HEK293 (cell line): Measurements from ENCODE around the gene ADGRL1.

Experiments used
- BCL11A ChIP-seq: fragments of 450-650 bp; formaldehyde crosslinking; IDR thresholded peaks from 2 replicates; pipeline ENCODE4 v1.5.1; 2016; ENCODE audit warnings: low read depth, missing biosample characterization, missing genetic modification characterization
- BCL11B ChIP-seq: fragments of 450-650 bp; formaldehyde crosslinking; IDR thresholded peaks from 2 replicates; pipeline ENCODE4 v1.5.1; 2016; ENCODE audit warnings: low read depth, missing biosample characterization, missing genetic modification characterization
- GLIS2 ChIP-seq: fragments of 450-650 bp; formaldehyde crosslinking; IDR thresholded peaks from 2 replicates; pipeline ENCODE4 v1.5.1; 2016; ENCODE audit warnings: missing biosample characterization, missing genetic modification characterization
- HOXC10 ChIP-seq: sonication (generic); formaldehyde crosslinking; IDR thresholded peaks from 2 replicates; pipeline ENCODE4 v1.8.1; 2023; ENCODE audit warnings: mild to moderate bottlenecking, missing genetic modification reagents
- HOXD13 ChIP-seq: sonication (generic); formaldehyde crosslinking; IDR thresholded peaks from 2 replicates; pipeline ENCODE4 v1.8.0; 2022; ENCODE audit warnings: missing genetic modification reagents, borderline replicate concordance
- INSM2 ChIP-seq: fragments of 450-650 bp; formaldehyde crosslinking; IDR thresholded peaks from 2 replicates; pipeline ENCODE4 v1.5.1; 2016; ENCODE audit warnings: missing biosample characterization, missing genetic modification characterization
- KLF17 ChIP-seq: fragments of 450-650 bp; formaldehyde crosslinking; IDR thresholded peaks from 2 replicates; pipeline ENCODE4 v1.5.1; 2016; ENCODE audit warnings: missing biosample characterization, missing genetic modification characterization
- OVOL3 ChIP-seq: fragments of 450-650 bp; formaldehyde crosslinking; IDR thresholded peaks from 2 replicates; pipeline ENCODE4 v1.5.1; 2016; ENCODE audit warnings: missing biosample characterization, missing genetic modification characterization
- PRDM2 ChIP-seq: fragments of 450-650 bp; formaldehyde crosslinking; IDR thresholded peaks from 2 replicates; pipeline ENCODE4 v1.5.1; 2016; ENCODE audit warnings: missing biosample characterization, missing genetic modification characterization, borderline replicate concordance
- SP3 ChIP-seq: fragments of 450-650 bp; formaldehyde crosslinking; IDR thresholded peaks from 2 replicates; pipeline ENCODE4 v1.5.1; 2016; ENCODE audit warnings: missing biosample characterization, missing genetic modification characterization
- TRIM28 ChIP-seq: IDR thresholded peaks from 2 replicates; pipeline ENCODE4 v1.6.1; 2011; ENCODE audit warnings: low read length, control low read depth, borderline replicate concordance
- YY1 ChIP-seq: fragments of 450-650 bp; formaldehyde crosslinking; IDR thresholded peaks from 2 replicates; pipeline ENCODE4 v1.5.1; 2018; ENCODE audit warnings: missing biosample characterization, missing genetic modification characterization
- ZNF146 ChIP-seq: fragments of 450-650 bp; formaldehyde crosslinking; IDR thresholded peaks from 2 replicates; pipeline ENCODE4 v1.5.1; 2016; ENCODE audit warnings: missing biosample characterization, missing genetic modification characterization
- ZNF148 ChIP-seq: fragments of 450-650 bp; formaldehyde crosslinking; IDR thresholded peaks from 2 replicates; pipeline ENCODE4 v1.5.0; 2017; ENCODE audit warnings: missing biosample characterization, missing genetic modification characterization, borderline replicate concordance
- ZNF157 ChIP-seq: fragments of 450-650 bp; formaldehyde crosslinking; IDR thresholded peaks from 2 replicates; pipeline ENCODE4 v1.5.1; 2016; ENCODE audit warnings: missing biosample characterization, missing genetic modification characterization
- ZNF24 ChIP-seq: fragments of 450-650 bp; formaldehyde crosslinking; IDR thresholded peaks from 2 replicates; pipeline ENCODE4 v1.5.1; 2016; ENCODE audit warnings: missing biosample characterization, missing genetic modification characterization
- ZNF391 ChIP-seq: fragments of 450-650 bp; formaldehyde crosslinking; IDR thresholded peaks from 2 replicates; pipeline ENCODE4 v1.5.1; 2016; ENCODE audit warnings: low read depth, missing biosample characterization, missing genetic modification characterization, borderline replicate concordance
- ZNF394 ChIP-seq: fragments of 450-650 bp; formaldehyde crosslinking; IDR thresholded peaks from 2 replicates; pipeline ENCODE4 v1.5.1; 2016; ENCODE audit warnings: missing biosample characterization, missing genetic modification characterization, mild to moderate bottlenecking, moderate library complexity, borderline replicate concordance
- ZNF416 ChIP-seq: fragments of 450-650 bp; formaldehyde crosslinking; IDR thresholded peaks from 2 replicates; pipeline ENCODE4 v1.5.1; 2016; ENCODE audit warnings: missing biosample characterization, missing genetic modification characterization
- ZNF449 ChIP-seq: fragments of 450-650 bp; formaldehyde crosslinking; IDR thresholded peaks from 2 replicates; pipeline ENCODE4 v1.5.1; 2017; ENCODE audit warnings: missing biosample characterization, mild to moderate bottlenecking, missing genetic modification characterization, moderate library complexity
- ZNF544 ChIP-seq: fragments of 450-650 bp; formaldehyde crosslinking; IDR thresholded peaks from 2 replicates; pipeline ENCODE4 v1.5.0; 2017; ENCODE audit warnings: missing biosample characterization, missing genetic modification characterization
- ZNF555 ChIP-seq: fragments of 450-650 bp; formaldehyde crosslinking; conservative IDR thresholded peaks from 2 replicates; pipeline ENCODE4 v1.5.1; 2017; ENCODE audit warnings: missing biosample characterization, mild to moderate bottlenecking, missing genetic modification characterization, inconsistent platforms
- ZNF624 ChIP-seq: fragments of 450-650 bp; formaldehyde crosslinking; IDR thresholded peaks from 2 replicates; pipeline ENCODE4 v1.5.1; 2017; ENCODE audit warnings: missing biosample characterization, missing genetic modification characterization
- ZNF629 ChIP-seq: fragments of 450-650 bp; formaldehyde crosslinking; IDR thresholded peaks from 2 replicates; pipeline ENCODE4 v1.5.1; 2017; ENCODE audit warnings: missing biosample characterization, missing genetic modification characterization
- ZNF660 ChIP-seq: fragments of 450-650 bp; IDR thresholded peaks from 2 replicates; pipeline ENCODE4 v1.5.1; 2018; ENCODE audit warnings: missing biosample characterization, mild to moderate bottlenecking, missing genetic modification characterization
- TF ChIP-seq, protein P1 (sequence below): fragments of 450-650 bp; formaldehyde crosslinking; IDR thresholded peaks from 2 replicates; pipeline ENCODE4 v1.5.1; 2016; ENCODE audit warnings: missing biosample characterization, missing genetic modification characterization

ADGRL1 gene

GRCh38 chr19:14135985-14136508 lies 69.9 kb downstream of the ADGRL1 start (continued):
- TF ChIP-seq ZNF394 (peak; percentile 63; the same call in 1 of the 2 replicates), ZNF555 (tag by site-specific recombination) (no peak), ZNF24 (peak; percentile 75; the same call in 1 of the 2 replicates), ZNF660 (tag by site-specific recombination) (no peak; the same call in 1 of the 2 replicates), ZNF449 (tag by site-specific recombination) (peak; percentile 42; the same call in 1 of the 2 replicates), INSM2 (tag by site-specific recombination) (0 out of 2 replicates have a peak, but pooled peaks have one; percentile 16), ZNF416 (tag by site-specific recombination) (no peak), ZNF146 (peak; percentile 49; the same call in 1 of the 2 replicates), OVOL3 (0 out of 2 replicates have a peak, but pooled peaks have one; percentile 33), TRIM28 (no peak), BCL11B (tag by site-specific recombination) (0 out of 2 replicates have a peak, but pooled peaks have one; percentile 63), ZNF629 (no peak), ZNF544 (tag by site-specific recombination) (no peak), GLIS2 (tag by site-specific recombination) (peak; percentile 94), KLF17 (peak; percentile 60; the same call in 1 of the 2 replicates), HOXD13 (no peak), YY1 (tag by site-specific recombination) (peak; percentile 46; the same call in 1 of the 2 replicates), PRDM2 (0 out of 2 replicates have a peak, but pooled peaks have one; percentile 38), ZNF391 (tag by site-specific recombination) (peak; percentile 89; the same call in 1 of the 2 replicates), HOXC10 (CRISPR knock-in tag) (no peak), ZNF157 (tag by site-specific recombination) (no peak), ZNF148 (no peak), BCL11A (tag by site-specific recombination) (peak; percentile 83; the same call in 1 of the 2 replicates), SP3 (tag by site-specific recombination) (no peak), ZNF624 (tag by site-specific recombination) (no peak)
- TF ChIP-seq, protein P1, sequence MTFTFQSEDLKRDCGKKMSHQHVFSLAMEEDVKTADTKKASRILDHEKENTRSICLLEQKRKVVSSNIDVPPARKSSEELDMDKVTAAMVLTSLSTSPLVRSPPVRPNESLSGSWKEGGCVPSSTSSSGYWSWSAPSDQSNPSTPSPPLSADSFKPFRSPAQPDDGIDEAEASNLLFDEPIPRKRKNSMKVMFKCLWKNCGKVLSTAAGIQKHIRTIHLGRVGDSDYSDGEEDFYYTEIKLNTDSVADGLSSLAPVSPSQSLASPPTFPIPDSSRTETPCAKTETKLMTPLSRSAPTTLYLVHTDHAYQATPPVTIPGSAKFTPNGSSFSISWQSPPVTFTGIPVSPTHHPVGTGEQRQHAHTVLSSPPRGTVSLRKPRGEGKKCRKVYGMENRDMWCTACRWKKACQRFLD (tag by site-specific recombination) = peak; percentile 70; the same call in 1 of the 2 replicates
